ENCODE results near the gene FBXL14.

Gene FBXL14

DNA sequence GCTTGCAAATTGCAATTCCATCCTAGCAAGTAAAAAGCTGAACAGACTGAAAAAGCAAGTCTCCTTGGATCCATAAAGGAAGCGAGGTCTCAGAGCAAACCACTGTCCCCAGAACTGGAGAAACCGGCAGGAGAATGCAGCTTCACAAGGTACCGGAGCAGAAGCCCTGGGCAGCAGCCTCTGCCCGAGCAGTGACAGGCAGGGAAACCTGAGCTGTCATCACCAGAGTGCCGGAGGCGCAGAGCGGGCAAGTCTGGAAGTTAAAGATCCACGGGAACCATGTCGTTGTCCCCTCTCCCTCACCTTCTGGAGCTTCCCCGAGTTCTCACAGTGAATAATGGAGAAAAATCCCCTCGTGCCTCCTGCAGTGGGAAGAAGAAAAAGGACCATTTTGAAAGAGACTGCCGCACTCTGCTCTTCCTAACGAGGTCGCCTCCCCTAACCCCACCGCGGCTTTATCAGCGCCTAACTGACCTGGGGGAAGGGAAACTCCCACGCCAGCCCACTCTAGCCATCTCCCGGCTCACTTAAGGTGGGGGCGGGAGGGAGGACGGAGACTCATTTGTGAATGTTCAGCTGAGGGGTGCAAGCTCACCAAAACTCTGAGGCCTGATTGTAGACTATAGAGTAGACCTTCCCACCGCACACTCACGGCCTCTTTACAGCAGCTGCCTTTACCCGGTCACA is 27.8 kb downstream of the FBXL14 start:
- no peak for DNase-seq (ENCODE audit: extremely low read depth, insufficient read length)
- Histone ChIP-seq H3K36me3 (ENCODE audit: control insufficient read depth, insufficient read depth, low read length) (no peaks in the 10 kb centered on the region), H3K27me3 (replicated peaks; ENCODE audit: control insufficient read depth, insufficient read depth, low read length) (no peaks in the 10 kb centered on the region), H3K4me3 (replicated peaks; ENCODE audit: low read depth, low read length) (no peak overlapping the region)
- TF ChIP-seq, protein P1, sequence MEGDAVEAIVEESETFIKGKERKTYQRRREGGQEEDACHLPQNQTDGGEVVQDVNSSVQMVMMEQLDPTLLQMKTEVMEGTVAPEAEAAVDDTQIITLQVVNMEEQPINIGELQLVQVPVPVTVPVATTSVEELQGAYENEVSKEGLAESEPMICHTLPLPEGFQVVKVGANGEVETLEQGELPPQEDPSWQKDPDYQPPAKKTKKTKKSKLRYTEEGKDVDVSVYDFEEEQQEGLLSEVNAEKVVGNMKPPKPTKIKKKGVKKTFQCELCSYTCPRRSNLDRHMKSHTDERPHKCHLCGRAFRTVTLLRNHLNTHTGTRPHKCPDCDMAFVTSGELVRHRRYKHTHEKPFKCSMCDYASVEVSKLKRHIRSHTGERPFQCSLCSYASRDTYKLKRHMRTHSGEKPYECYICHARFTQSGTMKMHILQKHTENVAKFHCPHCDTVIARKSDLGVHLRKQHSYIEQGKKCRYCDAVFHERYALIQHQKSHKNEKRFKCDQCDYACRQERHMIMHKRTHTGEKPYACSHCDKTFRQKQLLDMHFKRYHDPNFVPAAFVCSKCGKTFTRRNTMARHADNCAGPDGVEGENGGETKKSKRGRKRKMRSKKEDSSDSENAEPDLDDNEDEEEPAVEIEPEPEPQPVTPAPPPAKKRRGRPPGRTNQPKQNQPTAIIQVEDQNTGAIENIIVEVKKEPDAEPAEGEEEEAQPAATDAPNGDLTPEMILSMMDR (IDR thresholded peaks at IDR 0.05; ENCODE audit: insufficient read depth, low read length, poor library complexity, severe bottlenecking), result no peak

DNA sequence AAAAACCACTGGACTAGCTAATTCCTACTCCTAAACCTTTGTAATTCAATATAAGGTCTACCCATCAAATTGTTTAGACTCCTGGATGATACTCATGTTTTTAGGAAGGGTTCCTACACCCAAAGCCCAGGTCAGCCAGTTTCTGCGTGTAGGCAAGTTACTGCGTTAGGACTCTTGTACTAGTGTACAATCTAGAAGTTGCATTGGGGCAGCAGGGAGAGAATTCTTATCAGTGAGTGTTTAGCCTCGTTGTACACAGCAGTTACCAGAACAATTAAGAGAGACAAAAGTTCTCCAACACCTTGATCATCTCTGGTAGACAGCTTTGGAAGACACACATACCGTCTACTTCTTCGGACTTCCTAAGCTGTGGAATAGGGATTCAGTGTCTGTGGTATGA is 29.2 kb downstream of the FBXL14 start:
- Histone ChIP-seq H3K36me3 (ENCODE audit: control insufficient read depth, insufficient read depth, low read length) (no peaks in the 10 kb centered on the region), H3K27me3 (replicated peaks; ENCODE audit: control insufficient read depth, insufficient read depth, low read length) (no peaks in the 10 kb centered on the region), H3K4me3 (replicated peaks; ENCODE audit: low read depth, low read length) (no peak overlapping the region)
- no peak for DNase-seq (ENCODE audit: extremely low read depth, insufficient read length)
- TF ChIP-seq, protein P1 (IDR thresholded peaks at IDR 0.05; ENCODE audit: insufficient read depth, low read length, poor library complexity, severe bottlenecking), result no peak

DNA sequence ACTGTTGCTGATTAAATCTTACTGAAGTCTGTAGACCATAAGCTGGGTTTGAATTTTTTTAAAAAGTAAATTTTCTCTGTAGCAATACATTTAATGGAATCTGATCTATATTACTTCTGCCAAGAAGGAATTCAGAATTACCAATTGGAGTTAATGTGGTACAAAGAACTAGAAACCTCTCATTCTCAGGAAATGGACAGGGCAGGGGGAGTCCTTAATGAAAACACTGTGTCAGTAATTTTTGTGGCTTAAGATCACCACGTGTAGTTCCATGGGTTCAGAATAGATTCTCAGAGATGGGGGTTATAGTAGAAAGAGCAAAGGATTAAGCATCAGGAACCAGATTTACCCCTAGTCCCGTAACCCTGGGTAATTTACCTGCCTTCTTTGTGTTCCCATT is 30.3 kb downstream of the FBXL14 start:
- Histone ChIP-seq H3K36me3 (ENCODE audit: control insufficient read depth, insufficient read depth, low read length) (no peaks in the 10 kb centered on the region), H3K27me3 (replicated peaks; ENCODE audit: control insufficient read depth, insufficient read depth, low read length) (no peaks in the 10 kb centered on the region), H3K4me3 (replicated peaks; ENCODE audit: low read depth, low read length) (no peak overlapping the region)
- DNase-seq (ENCODE audit: extremely low read depth, insufficient read length), result no peak
- TF ChIP-seq, protein P1 (IDR thresholded peaks at IDR 0.05; ENCODE audit: insufficient read depth, low read length, poor library complexity, severe bottlenecking), result no peak

DNA sequence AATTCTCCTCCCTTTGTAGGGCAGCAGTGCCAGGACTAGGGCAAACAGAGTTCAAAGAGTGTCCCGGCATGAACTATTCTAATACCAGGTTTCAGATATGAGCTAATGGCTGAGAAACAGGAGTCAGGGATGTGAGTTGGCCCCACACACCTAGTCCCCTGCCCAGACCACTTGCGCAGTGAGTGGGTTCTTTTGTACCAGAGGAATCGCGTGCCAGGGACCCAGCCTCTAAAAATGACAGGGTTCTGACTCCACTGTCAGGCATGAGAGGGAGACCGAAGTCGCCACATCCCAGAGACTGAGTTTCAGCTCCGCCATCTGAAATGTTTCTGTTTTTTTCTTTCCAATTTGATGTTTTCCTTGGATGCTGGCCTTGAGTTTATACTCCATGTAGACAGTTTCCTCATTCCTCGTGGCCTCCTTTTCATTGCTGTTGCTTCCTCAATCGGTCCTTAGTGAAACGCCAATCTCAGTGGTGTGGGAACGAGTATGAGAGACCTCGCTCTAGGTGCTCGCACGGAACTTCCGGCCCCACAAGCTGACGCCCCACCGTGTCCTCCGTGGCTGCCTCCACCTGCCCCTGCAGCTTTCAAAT is 31.5 kb downstream of the FBXL14 start:
- no peaks in the 10 kb centered on the region for H3K36me3 ChIP-seq (ENCODE audit: control insufficient read depth, insufficient read depth, low read length)
- H3K27me3 ChIP-seq (replicated peaks; ENCODE audit: control insufficient read depth, insufficient read depth, low read length), result no peaks in the 10 kb centered on the region
- no peak for DNase-seq (ENCODE audit: extremely low read depth, insufficient read length)
- no peak overlapping the region for H3K4me3 ChIP-seq (replicated peaks; ENCODE audit: low read depth, low read length)
- TF ChIP-seq, protein P1 (IDR thresholded peaks at IDR 0.05; ENCODE audit: insufficient read depth, low read length, poor library complexity, severe bottlenecking), result no peak

DNA sequence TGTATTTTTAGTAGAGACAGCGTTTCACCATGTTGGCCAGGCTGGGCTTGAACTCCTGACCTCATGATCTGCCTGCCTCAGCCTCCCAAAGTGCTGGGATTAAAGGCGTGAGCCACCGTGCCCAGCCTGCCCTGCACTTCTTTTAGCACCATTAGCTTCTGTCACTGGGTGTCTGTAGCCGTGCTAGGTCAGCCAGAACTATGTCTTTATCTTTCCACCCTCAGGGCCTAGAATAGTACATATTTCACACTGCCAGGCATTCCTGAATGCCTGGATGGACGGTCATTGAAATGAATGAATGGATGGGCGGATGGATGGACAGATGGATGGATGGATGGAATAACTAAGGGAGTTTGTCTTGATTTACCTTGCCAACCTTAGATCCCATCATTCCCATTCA is 33.7 kb downstream of the FBXL14 start:
- Histone ChIP-seq H3K27me3 (replicated peaks; ENCODE audit: control insufficient read depth, insufficient read depth, low read length) (no peaks in the 10 kb centered on the region), H3K4me3 (replicated peaks; ENCODE audit: low read depth, low read length) (no peak overlapping the region), H3K36me3 (ENCODE audit: control insufficient read depth, insufficient read depth, low read length) (no peaks in the 10 kb centered on the region)
- no peak for DNase-seq (ENCODE audit: extremely low read depth, insufficient read length)
- TF ChIP-seq, protein P1 (IDR thresholded peaks at IDR 0.05; ENCODE audit: insufficient read depth, low read length, poor library complexity, severe bottlenecking), result no peak
